Activated CD4-positive, alpha-beta T cell treated with anti-CD3 and anti-CD28 coated beads, Interleukin-2, amount 50 U/mL, for 4 hours (primary cell): ENCODE results near the gene CES5A.
"Not testable (repeated sequence)": the region's sequence is repeated elsewhere in the genome, so short reads cannot be mapped to it uniquely, and the experiment has no call there.

Experiments
- DNase-seq, 2 experiments: peaks; one replicate each; pipeline ENCODE4 v3.0.0-alpha.2; 2020

Gene CES5A

GRCh38 chr16:55872130-55872529 is 3.0 kb downstream of the CES5A start:
- DNase-seq: no peak

- DNase-seq: no peak
Observed at GRCh38 chr16:55871411-55872038, 3.6 kb downstream of the CES5A start.

GRCh38 chr16:55868980-55869379 is 6.2 kb downstream of the CES5A start:
- DNase-seq: no peak

- DNase-seq: no peak
Observed at GRCh38 chr16:55868137-55868536, 7.0 kb downstream of the CES5A start.

- no peak for DNase-seq
Observed at GRCh38 chr16:55861288-55861687, 13.9 kb downstream of the CES5A start.

- not testable (repeated sequence) for DNase-seq
Observed at GRCh38 chr16:55857650-55858049, 17.5 kb downstream of the CES5A start.

- DNase-seq: no peak
Observed at GRCh38 chr16:55856950-55857349, 18.2 kb downstream of the CES5A start.

GRCh38 chr16:55853114-55853513 is 22.1 kb downstream of the CES5A start:
- no peak for DNase-seq

GRCh38 chr16:55849536-55849935 is 25.6 kb downstream of the CES5A start:
- no peak for DNase-seq

- no peak for DNase-seq
Observed at GRCh38 chr16:55846598-55847346, 28.4 kb downstream of the CES5A start.

GRCh38 chr16:55843105-55843395 is 32.1 kb downstream of the CES5A start:
- no peak for DNase-seq

- no peak for DNase-seq
Observed at GRCh38 chr16:55842369-55843104, 32.6 kb downstream of the CES5A start.

GRCh38 chr16:55839115-55839514 is 36.1 kb downstream of the CES5A start:
- no peak for DNase-seq

- DNase-seq: no peak
Observed at GRCh38 chr16:55836158-55836611, 39.0 kb downstream of the CES5A start.

GRCh38 chr16:55835581-55835980 is 39.6 kb downstream of the CES5A start:
- no peak for DNase-seq

GRCh38 chr16:55835173-55835572 is 40.0 kb downstream of the CES5A start:
- DNase-seq: not testable (repeated sequence)

GRCh38 chr16:55834049-55834448 is 41.1 kb downstream of the CES5A start:
- DNase-seq: no peak

GRCh38 chr16:55832773-55833691 is 42.1 kb downstream of the CES5A start, which contains the start of gene CES1:
TSS of gene CES1 (minus strand) at chr16:55833096. CDS start at chr16:55833055, 41 bp downstream.
- no peak for DNase-seq

GRCh38 chr16:55832425-55832772 is 42.8 kb downstream of the CES5A start:
- DNase-seq: no peak

- DNase-seq: no peak
Observed at GRCh38 chr16:55830658-55831294, 44.4 kb downstream of the CES5A start.

GRCh38 chr16:55829232-55829631 is 45.9 kb downstream of the CES5A start:
- DNase-seq: not testable (repeated sequence)

- DNase-seq: no peak
Observed at GRCh38 chr16:55828680-55829079, 46.5 kb downstream of the CES5A start.
